GM18498 (cell line): ENCODE measurements around the gene INAVA.

ENCODE experiments used
- ATAC-seq: cut with Tn5 transposase; IDR thresholded peaks from one replicate; pipeline ENCODE4 v1.9.1; 2021; ENCODE audit warnings: mild to moderate bottlenecking, moderate library complexity; ENCODE audit not compliant: unreplicated experiment

The INAVA gene

DNA sequence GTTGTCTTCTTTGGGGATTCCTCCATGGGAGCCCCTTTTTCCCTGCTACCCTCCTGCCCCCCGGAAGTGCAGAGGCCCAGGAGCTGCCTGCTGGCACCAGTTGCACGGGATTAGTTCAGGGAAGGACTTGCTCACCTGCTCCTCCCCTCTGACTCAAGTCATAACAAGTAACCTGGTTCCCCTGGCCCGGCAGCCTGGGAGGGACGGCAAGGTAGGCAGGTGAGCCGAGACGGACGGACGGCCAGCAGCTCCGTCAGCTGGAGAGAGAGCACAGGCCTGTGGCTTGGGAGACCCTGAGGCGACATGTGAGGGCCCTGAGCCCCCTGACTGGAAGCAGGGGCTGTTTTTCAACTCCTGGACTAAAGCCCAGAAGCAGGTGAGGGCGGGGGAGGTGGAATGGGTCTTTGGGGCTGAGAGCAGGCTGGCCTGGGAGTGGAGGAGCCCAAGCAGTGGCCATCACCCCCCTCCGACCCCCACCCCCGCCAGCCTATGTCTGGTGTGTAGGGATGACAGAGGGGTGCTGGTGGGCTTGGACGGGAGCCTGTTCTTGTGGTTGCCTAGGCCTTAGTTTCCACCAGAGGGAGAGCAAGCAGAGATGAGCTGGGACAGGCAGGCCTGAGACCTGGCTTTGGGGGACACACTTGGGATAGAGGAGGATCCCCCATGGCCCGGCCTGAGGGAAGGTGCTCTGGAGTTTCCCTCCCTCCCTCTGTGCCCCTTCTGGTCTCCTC, at the start of gene INAVA:
INAVA (plus strand) TSS at position 189 of the 731 bp plus-strand sequence. CDS start 3,501 bp downstream, outside the sequence.
- ATAC-seq: no peak

DNA sequence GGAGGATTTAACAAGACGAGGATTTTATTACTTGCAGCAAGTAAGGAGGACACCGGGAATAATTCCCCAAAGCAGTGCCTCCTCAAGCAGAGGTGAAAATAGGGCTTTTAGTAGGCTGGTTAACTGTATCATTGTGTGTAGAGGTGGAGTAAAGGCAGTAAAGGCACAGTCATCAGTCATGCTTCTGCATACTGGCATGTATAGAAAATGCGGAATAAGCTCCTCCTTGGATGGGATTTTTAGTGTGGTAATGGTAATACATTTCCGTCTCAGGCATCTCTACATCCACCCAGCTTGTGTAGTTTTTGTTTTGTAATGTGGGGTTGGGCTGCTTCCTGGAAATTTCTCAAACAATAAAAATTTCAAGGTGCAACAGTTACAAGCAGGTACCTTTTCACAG, 49.3 kb upstream of the INAVA start:
- ATAC-seq: no peak

GRCh38 chr1:200846398-200846797, 48.3 kb upstream of the INAVA start:
- ATAC-seq: no peak

DNA sequence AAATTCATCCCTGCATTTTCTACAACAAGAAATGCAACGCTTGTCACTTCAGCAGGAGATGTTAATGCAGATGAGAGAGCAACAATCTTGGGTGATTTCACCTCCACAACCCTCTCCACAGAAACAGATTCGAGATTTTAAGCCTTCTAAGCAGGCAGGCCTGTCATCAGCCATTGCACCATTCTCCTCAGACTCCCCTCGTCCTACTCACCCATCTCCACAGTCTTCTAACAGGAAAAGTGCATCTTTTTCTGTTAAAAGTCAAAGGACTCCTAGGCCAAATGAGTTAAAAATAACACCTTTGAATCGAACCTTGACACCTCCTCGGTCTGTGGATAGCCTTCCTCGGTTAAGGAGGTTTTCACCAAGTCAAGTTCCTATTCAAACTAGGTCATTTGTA, 45.3 kb upstream of the INAVA start:
- no peak for ATAC-seq

DNA sequence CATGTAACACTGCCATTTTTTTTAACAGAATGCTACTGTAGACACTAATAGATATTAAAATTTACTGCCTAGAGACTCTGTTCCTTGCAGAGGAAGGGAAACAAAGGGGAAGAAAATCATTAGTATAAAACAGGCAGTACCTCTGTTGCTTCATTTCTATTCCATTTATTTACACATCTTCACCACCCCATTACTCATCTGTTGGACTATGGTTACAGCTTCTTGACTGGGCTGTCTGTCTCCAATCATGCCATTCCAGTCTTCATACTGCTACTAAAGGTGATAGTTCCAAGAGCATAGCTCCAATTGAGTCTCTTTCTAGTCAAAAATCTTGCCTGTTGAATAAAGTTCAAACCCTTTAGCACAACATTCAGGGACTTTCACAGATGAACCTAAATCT, 44.1 kb upstream of the INAVA start:
- no peak for ATAC-seq

DNA sequence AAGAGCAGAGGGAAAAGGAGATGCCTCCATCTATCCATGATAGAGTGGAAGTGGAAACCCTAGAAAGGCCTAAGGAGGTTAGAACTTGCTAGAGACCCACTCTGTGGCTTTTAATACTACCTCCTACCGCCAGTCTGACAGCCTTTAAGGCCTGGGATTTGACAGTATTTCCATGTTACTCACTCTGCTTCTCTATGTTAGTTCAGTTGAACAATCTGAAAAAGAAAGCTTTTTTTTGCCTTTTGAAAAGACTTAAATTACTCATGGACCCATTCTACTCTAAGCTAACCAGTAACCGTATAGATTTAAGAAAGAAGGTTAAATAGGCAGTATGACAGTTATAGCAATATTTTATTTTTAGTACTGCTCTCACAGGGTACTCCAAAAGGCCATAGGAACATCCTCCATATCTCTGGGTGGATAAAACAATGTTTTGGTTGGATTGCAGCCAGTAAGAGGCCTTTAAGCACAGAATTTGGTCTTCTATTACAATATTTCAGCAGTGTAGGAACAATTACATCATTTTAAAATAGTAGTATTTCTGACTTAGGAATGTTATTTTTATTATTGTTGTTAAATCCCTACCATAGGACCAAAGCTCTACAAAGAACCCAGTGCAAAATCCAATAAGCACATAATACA, 37.9 kb upstream of the INAVA start:
- no peak for ATAC-seq

GRCh38 chr1:200857804-200858203, 36.9 kb upstream of the INAVA start:
- ATAC-seq: no peak

DNA sequence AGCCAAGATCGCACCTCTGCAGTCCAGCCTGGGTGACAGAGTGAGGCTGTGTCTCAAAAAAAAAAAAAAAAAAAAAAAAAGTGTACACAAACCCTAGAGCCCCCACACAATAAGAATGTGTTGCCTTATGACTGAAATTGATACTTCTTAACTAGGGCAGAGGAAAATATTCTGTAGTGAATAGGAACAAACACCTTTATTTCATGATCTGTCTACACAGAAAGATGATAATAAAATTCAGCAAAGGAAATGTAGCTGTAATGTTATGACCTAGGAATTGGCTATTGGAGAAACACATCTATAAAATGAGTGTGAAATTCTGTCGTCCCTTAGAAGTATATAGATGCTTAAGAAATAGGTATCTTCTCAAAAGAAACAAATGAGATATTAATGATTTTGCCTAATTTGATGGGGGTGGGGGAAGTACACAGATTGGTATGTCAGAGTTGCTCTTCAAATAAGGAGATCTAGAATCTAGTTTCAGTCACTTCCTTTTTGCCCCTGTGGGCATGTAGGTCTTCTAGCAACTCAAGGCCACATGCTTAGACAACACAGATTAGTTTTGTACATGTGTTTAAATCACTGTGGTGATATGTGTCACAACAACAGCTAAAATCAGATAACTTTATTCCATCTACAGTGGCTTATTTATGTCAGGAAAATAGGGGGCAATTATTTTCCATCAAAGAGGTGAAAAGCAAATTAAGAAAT, 32.6 kb upstream of the INAVA start:
- ATAC-seq: peak; percentile 28

GRCh38 chr1:200862713-200863415, 31.8 kb upstream of the INAVA start:
- no peak for ATAC-seq

DNA sequence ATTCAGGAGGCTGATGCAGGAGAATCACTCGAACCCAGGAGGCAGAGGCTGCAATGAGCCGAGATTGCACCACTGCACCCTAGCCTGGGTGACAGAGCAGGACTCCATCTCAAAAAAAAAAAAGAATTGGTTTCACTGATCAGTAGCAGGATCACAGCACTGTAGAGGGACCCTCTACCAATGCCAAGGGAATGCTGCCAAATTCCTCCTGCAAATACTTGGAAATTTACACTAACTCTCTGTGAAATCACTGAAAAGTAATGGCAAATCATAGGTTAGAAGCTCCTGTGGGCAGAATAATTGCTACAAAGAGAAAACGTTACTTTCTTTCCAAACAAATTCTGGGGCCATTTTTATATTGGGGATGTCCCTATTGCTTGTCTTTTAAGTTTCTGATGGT, 28.6 kb upstream of the INAVA start:
- ATAC-seq: no peak

- peak; percentile 83 for ATAC-seq
Observed at GRCh38 chr1:200866521-200866920, 28.2 kb upstream of the INAVA start.

DNA sequence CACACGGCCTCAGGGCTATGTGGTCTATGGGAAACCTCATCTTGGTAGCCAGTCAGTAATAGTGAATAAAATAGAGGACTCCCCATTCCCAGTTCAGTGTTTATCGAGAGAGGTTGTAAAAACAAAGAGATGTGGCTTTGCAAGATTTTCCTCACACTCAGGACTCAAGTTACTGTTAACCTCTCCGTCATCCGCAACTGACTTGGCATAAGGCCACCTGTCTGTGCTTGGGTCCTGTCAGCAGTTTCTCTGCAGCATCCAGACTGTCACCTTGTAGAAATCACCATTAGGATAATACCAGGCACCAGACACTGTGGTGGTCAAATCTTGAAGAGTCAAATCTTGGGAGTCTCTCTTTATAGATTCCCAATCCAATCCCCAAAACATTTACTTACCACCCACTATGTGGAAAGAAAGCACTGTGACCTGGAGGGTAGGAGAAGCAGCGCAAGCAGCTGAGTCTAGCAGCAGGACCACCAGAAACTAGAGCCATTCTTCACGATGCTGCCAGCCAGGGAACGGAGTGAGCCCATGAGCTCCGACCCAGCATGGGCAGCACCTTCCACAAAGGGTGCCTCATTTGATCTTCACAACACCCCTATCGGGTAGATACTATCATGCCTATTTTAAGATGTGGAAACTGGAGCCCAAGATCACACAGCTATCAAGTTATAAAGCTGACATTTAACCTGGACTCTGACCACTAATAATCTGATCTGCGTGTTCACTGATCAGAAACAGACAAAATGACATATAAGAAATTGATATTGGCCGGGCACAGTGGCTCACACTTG, 27.5 kb upstream of the INAVA start:
- no peak for ATAC-seq

DNA sequence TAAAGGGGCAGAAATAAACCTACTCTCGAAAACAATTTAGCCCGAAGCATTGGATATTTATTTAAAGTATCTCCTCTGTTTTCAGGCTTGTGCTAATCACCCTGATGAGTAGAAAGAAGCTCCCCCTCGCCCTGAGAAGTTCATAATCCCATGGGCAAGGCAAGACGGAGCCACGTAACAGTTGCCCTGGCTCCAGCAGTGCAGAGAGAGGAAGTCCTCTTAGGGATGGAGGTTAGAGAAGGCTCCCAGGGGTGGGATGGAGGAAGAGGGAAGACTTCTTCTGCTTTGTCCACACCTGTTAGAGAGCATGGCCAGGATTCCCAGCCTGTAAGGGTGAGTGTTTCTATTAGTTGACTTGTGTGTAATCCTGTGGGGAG, 25.3 kb upstream of the INAVA start:
- no peak for ATAC-seq

- peak; percentile 54 for ATAC-seq
Observed at GRCh38 chr1:200869753-200870391, 24.8 kb upstream of the INAVA start.

DNA sequence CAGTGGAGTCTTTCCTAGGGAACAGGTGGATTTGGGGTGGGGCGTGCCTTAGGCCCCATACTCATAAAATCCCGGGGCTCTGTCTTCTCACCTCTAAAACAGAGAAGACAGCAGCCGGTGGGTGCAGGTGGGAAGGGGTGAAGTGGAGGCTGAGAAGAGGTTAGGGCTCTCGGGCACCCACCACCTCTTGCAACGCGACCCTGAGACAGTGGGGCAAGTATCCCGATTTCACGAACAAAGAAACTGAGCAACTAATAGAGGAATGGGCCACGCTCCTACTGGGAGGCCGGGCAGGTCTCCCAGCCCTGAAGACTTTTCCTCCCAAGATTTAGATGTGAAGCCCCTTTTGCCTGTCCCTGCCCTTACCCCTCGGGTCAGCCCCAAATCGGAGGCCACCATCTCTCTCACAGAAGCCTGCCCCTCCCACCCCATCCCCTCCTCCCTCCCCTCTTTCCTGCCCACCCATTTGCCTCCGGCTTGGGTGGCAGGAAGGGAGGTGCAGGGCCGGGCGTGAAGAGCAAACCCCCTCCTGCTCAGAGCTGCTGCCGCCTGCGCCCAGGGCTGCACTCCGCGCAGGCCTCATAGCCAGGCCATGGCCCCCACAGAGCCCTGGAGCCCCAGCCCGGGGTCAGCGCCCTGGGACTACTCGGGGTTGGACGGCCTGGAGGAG, 22.1 kb upstream of the INAVA start, which contains the start of gene GPR25:
GPR25 (plus strand) TSS at position 536 of the 670 bp plus-strand sequence; CDS start at position 593, 57 bp downstream.
- no peak for ATAC-seq

- no peak for ATAC-seq
Observed at GRCh38 chr1:200873116-200873670, 21.5 kb upstream of the INAVA start.

GRCh38 chr1:200873671-200874397, 20.9 kb upstream of the INAVA start:
- no peak for ATAC-seq

DNA sequence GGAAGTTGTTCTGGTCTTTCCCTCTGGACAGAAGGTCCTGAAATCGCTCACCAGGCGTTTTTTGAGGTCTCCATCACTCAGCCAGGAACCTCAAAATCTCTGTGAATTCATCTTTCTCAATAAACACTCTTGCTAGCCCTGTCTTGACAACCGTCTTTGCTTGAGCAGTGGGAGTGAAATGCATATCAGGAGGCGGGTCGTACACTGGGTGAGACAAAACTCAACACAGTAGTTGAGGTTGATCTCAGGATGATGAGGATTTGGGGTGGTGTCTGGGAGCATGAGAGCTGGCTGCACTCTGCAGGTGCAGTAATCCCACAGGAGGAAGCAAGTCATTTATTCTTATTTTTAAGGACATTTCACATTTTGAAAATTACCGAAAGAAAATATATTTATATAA, 20.0 kb upstream of the INAVA start:
- ATAC-seq: no peak
